Osteoblast (primary cell): ENCODE results near the gene FBXO28. TPM values are rescaled to one million over a fixed set of nuclear protein-coding genes. Genes with fewer than 3 reads are reported as not detected.
"Not testable (repeated sequence)": the region's sequence is repeated elsewhere in the genome, so short reads cannot be mapped to it uniquely, and the experiment has no call there.

Source experiments
- DNase-seq: peaks from one replicate; pipeline ENCODE4 v3.0.0; 2011; ENCODE audit warnings: low spot score, mixed read lengths; ENCODE audit not compliant: insufficient read length; ENCODE audit errors: missing footprints
- H2AFZ ChIP-seq: 2 replicates; pipeline ENCODE4 v1.6.0; 2011; ENCODE audit warnings: mild to moderate bottlenecking, low read length
- H3K27ac ChIP-seq: 2 replicates; pipeline ENCODE4 v1.5.1; 2011; ENCODE audit warnings: mild to moderate bottlenecking, low read depth, low read length, moderate library complexity
- H3K27me3 ChIP-seq: 2 replicates; pipeline ENCODE4 v1.6.0; 2012; ENCODE audit warnings: mild to moderate bottlenecking, control low read depth, inconsistent platforms, low read length, moderate library complexity; ENCODE audit not compliant: insufficient read depth
- H3K36me3 ChIP-seq: 2 replicates; pipeline ENCODE4 v1.5.1; 2011; ENCODE audit warnings: mild to moderate bottlenecking, low read length, control low read depth, moderate library complexity; ENCODE audit not compliant: insufficient read depth
- H3K4me1 ChIP-seq: 2 replicates; pipeline ENCODE4 v1.5.1; 2011; ENCODE audit warnings: mild to moderate bottlenecking, low read length, control low read depth, moderate library complexity; ENCODE audit not compliant: insufficient read depth
- H3K4me2 ChIP-seq: 2 replicates; pipeline ENCODE4 v1.6.0; 2011; ENCODE audit warnings: mild to moderate bottlenecking, low read length; ENCODE audit not compliant: insufficient read depth
- H3K4me3 ChIP-seq: fragments of 200-600 bp; sonication (generic); 3 replicates; pipeline ENCODE4 v1.5.1; 2012; ENCODE audit warnings: mild to moderate bottlenecking, low read length, inconsistent platforms; ENCODE audit not compliant: insufficient read depth
- H3K79me2 ChIP-seq: 2 replicates; pipeline ENCODE4 v1.6.0; 2012; ENCODE audit warnings: mild to moderate bottlenecking, low read length, control low read depth, inconsistent platforms; ENCODE audit not compliant: insufficient read depth
- H3K9me3 ChIP-seq: 2 replicates; pipeline ENCODE4 v1.5.1; 2011; ENCODE audit warnings: low read depth, low read length, control low read depth
- H4K20me1 ChIP-seq: 2 replicates; pipeline ENCODE4 v1.6.0; 2012; ENCODE audit warnings: mild to moderate bottlenecking, low read length, control low read depth; ENCODE audit not compliant: insufficient read depth
- total RNA-seq: library from RNA; depleted of rRNA; stranded (reverse); fragments of >200 nt; gene quantifications from 2 replicates; pipeline ENCODE4 v1.2.3, GENCODE V29; 2012
- TF ChIP-seq, protein P1 (sequence below): IDR thresholded peaks from 2 replicates; pipeline ENCODE4 v1.5.1; 2011; ENCODE audit warnings: mild to moderate bottlenecking, low read depth, low read length, moderate library complexity; ENCODE audit errors: extremely low read depth

The FBXO28 gene
- total RNA-seq, 1 donor: 35.5 TPM

- no peak overlapping the region for H2AFZ ChIP-seq
- no peak for DNase-seq
- H3K36me3 ChIP-seq: no peaks in the 10 kb centered on the region
- peaks cover 7% of the 10 kb centered on the region for H3K4me1 ChIP-seq
- H3K79me2 ChIP-seq: no peaks in the 10 kb centered on the region
- H3K4me2 ChIP-seq: no peak overlapping the region
- TF ChIP-seq, protein P1, sequence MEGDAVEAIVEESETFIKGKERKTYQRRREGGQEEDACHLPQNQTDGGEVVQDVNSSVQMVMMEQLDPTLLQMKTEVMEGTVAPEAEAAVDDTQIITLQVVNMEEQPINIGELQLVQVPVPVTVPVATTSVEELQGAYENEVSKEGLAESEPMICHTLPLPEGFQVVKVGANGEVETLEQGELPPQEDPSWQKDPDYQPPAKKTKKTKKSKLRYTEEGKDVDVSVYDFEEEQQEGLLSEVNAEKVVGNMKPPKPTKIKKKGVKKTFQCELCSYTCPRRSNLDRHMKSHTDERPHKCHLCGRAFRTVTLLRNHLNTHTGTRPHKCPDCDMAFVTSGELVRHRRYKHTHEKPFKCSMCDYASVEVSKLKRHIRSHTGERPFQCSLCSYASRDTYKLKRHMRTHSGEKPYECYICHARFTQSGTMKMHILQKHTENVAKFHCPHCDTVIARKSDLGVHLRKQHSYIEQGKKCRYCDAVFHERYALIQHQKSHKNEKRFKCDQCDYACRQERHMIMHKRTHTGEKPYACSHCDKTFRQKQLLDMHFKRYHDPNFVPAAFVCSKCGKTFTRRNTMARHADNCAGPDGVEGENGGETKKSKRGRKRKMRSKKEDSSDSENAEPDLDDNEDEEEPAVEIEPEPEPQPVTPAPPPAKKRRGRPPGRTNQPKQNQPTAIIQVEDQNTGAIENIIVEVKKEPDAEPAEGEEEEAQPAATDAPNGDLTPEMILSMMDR: no peak
- no peaks in the 10 kb centered on the region for H4K20me1 ChIP-seq
- no peak overlapping the region for H3K4me3 ChIP-seq
- H3K9me3 ChIP-seq: no peaks in the 10 kb centered on the region
- no peak overlapping the region for H3K27ac ChIP-seq
- no peaks in the 10 kb centered on the region for H3K27me3 ChIP-seq
Observed at GRCh38 chr1:224076407-224076806, 37.5 kb upstream of the FBXO28 start.

DNA sequence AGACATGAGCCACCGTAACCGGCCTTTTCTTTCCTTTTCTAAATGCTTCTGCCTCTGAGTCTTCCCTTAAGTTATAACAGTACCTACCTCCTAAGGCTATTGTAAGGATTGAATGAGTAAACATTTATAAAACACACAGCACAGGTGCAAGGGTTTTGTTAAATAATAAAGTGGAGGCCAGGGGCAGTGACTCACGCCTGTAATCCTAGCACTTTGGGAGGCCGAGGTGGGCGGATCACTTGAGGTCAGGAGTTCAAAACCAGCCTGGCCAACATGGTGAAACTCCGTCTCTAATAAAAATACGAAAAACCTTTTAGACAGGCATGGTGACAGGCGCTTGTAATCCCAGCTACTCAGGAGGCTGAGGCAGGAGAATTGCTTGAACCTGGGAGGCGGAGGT is 34.3 kb upstream of the FBXO28 start:
- DNase-seq, H4K20me1 ChIP-seq, H3K27ac ChIP-seq, H3K4me3 ChIP-seq, H3K36me3 ChIP-seq, H3K27me3 ChIP-seq, H2AFZ ChIP-seq, H3K9me3 ChIP-seq, H3K4me2 ChIP-seq, H3K79me2 ChIP-seq: not testable (repeated sequence)
- peaks cover 17% of the 10 kb centered on the region for H3K4me1 ChIP-seq

GRCh38 chr1:224080115-224080774 is 33.7 kb upstream of the FBXO28 start:
- Histone ChIP-seq H4K20me1 (no peaks in the 10 kb centered on the region), H2AFZ (peak overlapping the region; percentile 40), H3K36me3 (no peaks in the 10 kb centered on the region), H3K4me3 (no peak overlapping the region), H3K4me1 (peaks cover 17% of the 10 kb centered on the region), H3K79me2 (no peaks in the 10 kb centered on the region), H3K27ac (peak overlapping the region; percentile 3), H3K4me2 (no peak overlapping the region), H3K9me3 (no peaks in the 10 kb centered on the region), H3K27me3 (no peaks in the 10 kb centered on the region)
- TF ChIP-seq, protein P1: no peak
- peak; percentile 38 for DNase-seq

- peaks cover 17% of the 10 kb centered on the region for H3K4me1 ChIP-seq
- no peaks in the 10 kb centered on the region for H3K27me3 ChIP-seq
- H3K27ac ChIP-seq: peak overlapping the region; percentile 43
- TF ChIP-seq, protein P1: no peak
- no peaks in the 10 kb centered on the region for H3K36me3 ChIP-seq
- no peak overlapping the region for H2AFZ ChIP-seq
- no peak overlapping the region for H3K4me3 ChIP-seq
- no peak for DNase-seq
- no peak overlapping the region for H3K4me2 ChIP-seq
- H3K79me2 ChIP-seq: no peaks in the 10 kb centered on the region
- no peaks in the 10 kb centered on the region for H3K9me3 ChIP-seq
- no peaks in the 10 kb centered on the region for H4K20me1 ChIP-seq
Observed at GRCh38 chr1:224081604-224082003, 32.3 kb upstream of the FBXO28 start.
